HCT116 (cell line): ENCODE measurements around the gene C3orf22. TPM values are rescaled to one million over a fixed set of nuclear protein-coding genes. Genes with fewer than 3 reads are reported as not detected.

Source experiments
- ATAC-seq: fragments of 200-7000 bp; cut with Tn5 transposase; 2 replicates; pipeline ENCODE4 v1.9.1; 2020; ENCODE audit warnings: mild to moderate bottlenecking, moderate library complexity
- BruUV-seq: library from RNA; stranded (reverse); fragments of 400-500 nt; replicated peaks from 2 replicates; lab custom pipeline; 2021; lab: Mats Ljungman, UMichigan
- CTCF ChIA-PET: fragments of 300-600 bp; sonication (Branson Sonifier 250); formaldehyde crosslinking; loops from one replicate; lab custom pipeline; 2021; ENCODE audit warnings: antibody characterized with exemption; lab: Charles Lee
- POLR2A ChIA-PET: fragments of 300-600, 350-600 bp; sonication (Branson Sonifier 250); formaldehyde crosslinking; loops from one replicate; lab custom pipeline; 2021; ENCODE audit warnings: antibody characterized with exemption; lab: Charles Lee
- RAD21 ChIA-PET, 2 experiments: fragments of 300-600 bp; sonication (Branson Sonifier 250); formaldehyde crosslinking; loops; one replicate each; lab custom pipeline; 2023; ENCODE audit warnings: low total read pairs in 2 of 2; ENCODE audit not compliant: uncharacterized antibody in 2 of 2, unreplicated experiment in 2 of 2, low non-redundant PET in 1 of 2; lab: Charles Lee
- DNase-seq: peaks from one replicate; pipeline ENCODE4 v3.0.0-alpha.2; 2010; ENCODE audit warnings: low read depth, low spot score
- H2AFZ ChIP-seq: fragments of 200-600 bp; shearing (Covaris generic), sonication (generic); 2 replicates; pipeline ENCODE4 v1.6.1; 2017; ENCODE audit warnings: low read depth, mixed run types, mixed read lengths, antibody characterized with exemption, low read length; ENCODE audit not compliant: poor library complexity, severe bottlenecking
- H3K27ac ChIP-seq: 2 replicates; pipeline ENCODE4 v1.5.1; 2012; ENCODE audit warnings: low read depth, low read length
- H3K27me3 ChIP-seq: fragments of 200-600 bp; sonication (generic); 2 replicates; pipeline ENCODE4 v1.6.1; 2016; ENCODE audit warnings: mixed run types, low read length, mixed read lengths; ENCODE audit not compliant: insufficient read depth
- H3K36me3 ChIP-seq, 2 experiments: fragments of 200-500 bp in 1 of 2; fragments of 200-600 bp in 1 of 2; sonication (Bioruptor generic) in 1 of 2; sonication (generic) in 1 of 2; 2 replicates each; pipeline versions ENCODE4 v1.5.1 to v1.6.1; 2014 to 2016; ENCODE audit warnings: low read length in 2 of 2, inconsistent platforms in 1 of 2, mixed read lengths in 1 of 2, mixed run types in 1 of 2; ENCODE audit not compliant: insufficient read depth in 2 of 2, control insufficient read depth in 1 of 2
- H3K4me1 ChIP-seq, 2 experiments: fragments of 200-600 bp in 1 of 2; sonication (generic) in 1 of 2; 2 replicates each; pipeline versions ENCODE4 v1.5.1 to v1.6.1; 2012 to 2017; ENCODE audit warnings: low read length in 2 of 2, inconsistent platforms in 1 of 2, mild to moderate bottlenecking in 1 of 2, mixed read lengths in 1 of 2, mixed run types in 1 of 2, moderate library complexity in 1 of 2; ENCODE audit not compliant: insufficient read depth in 2 of 2, control insufficient read depth in 1 of 2
- H3K4me2 ChIP-seq: fragments of 200-600 bp; sonication (generic); 2 replicates; pipeline ENCODE4 v1.6.1; 2017; ENCODE audit warnings: mixed run types, low read length, mixed read lengths
- H3K4me3 ChIP-seq, 2 experiments: fragments of 200-600 bp in 1 of 2; sonication (generic) in 1 of 2; replicated peaks in 1 of 2; 2 replicates each; pipeline ENCODE4 v1.5.1; 2011 to 2016; ENCODE audit warnings: low read length in 2 of 2, control low read depth in 1 of 2, low read depth in 1 of 2, mild to moderate bottlenecking in 1 of 2, mixed read lengths in 1 of 2, mixed run types in 1 of 2
- H3K79me2 ChIP-seq: fragments of 200-600 bp; sonication (generic); 2 replicates; pipeline ENCODE4 v1.6.1; 2017; ENCODE audit warnings: mild to moderate bottlenecking, mixed run types, low read length, moderate library complexity, mixed read lengths; ENCODE audit not compliant: insufficient read depth
- H3K9ac ChIP-seq: fragments of 200-600 bp; sonication (generic); 2 replicates; pipeline ENCODE4 v1.6.1; 2016; ENCODE audit warnings: low read length, mixed read lengths
- H3K9me2 ChIP-seq: fragments of 200-600 bp; sonication (generic), shearing (Covaris generic); 2 replicates; pipeline ENCODE4 v1.6.1; 2017; ENCODE audit warnings: mixed run types, mild to moderate bottlenecking, moderate library complexity; ENCODE audit not compliant: insufficient read depth
- H3K9me3 ChIP-seq, 2 experiments: fragments of 200-500 bp in 1 of 2; fragments of 200-600 bp in 1 of 2; sonication (Bioruptor generic) in 1 of 2; sonication (generic) in 1 of 2; 2 replicates each; pipeline ENCODE4 v1.6.1; 2014 to 2017; ENCODE audit warnings: low read length in 2 of 2, mixed read lengths in 2 of 2, inconsistent platforms in 1 of 2, low read depth in 1 of 2, mild to moderate bottlenecking in 1 of 2, mixed run types in 1 of 2, moderate library complexity in 1 of 2; ENCODE audit not compliant: control insufficient read depth in 1 of 2, insufficient read depth in 1 of 2
- H4K20me1 ChIP-seq: fragments of 200-600 bp; sonication (generic), shearing (Covaris generic); 2 replicates; pipeline ENCODE4 v1.6.1; 2017; ENCODE audit warnings: mixed run types, mild to moderate bottlenecking, moderate library complexity; ENCODE audit not compliant: insufficient read depth
- EGR1 ChIP-seq: IDR thresholded peaks from 2 replicates; pipeline ENCODE4 v1.6.1; 2012; ENCODE audit warnings: low read depth
- ELF1 ChIP-seq: IDR thresholded peaks from 2 replicates; pipeline ENCODE4 v1.6.1; 2012; ENCODE audit warnings: low read depth, borderline replicate concordance
- EZH2 ChIP-seq: fragments of 200-600 bp; sonication (generic); IDR thresholded peaks from 2 replicates; pipeline ENCODE4 v1.6.1; 2017; ENCODE audit warnings: antibody characterized with exemption, mixed run types
- EZH2phosphoT487 ChIP-seq: fragments of 200-600 bp; IDR thresholded peaks from 2 replicates; pipeline ENCODE4 v1.6.1; 2018; ENCODE audit warnings: antibody characterized with exemption, borderline replicate concordance
- FOSL1 ChIP-seq: IDR thresholded peaks from 2 replicates; pipeline ENCODE4 v1.6.1; 2012; ENCODE audit warnings: low read depth
- POLR2A ChIP-seq: IDR thresholded peaks from 2 replicates; pipeline ENCODE4 v1.7.0; 2011; ENCODE audit warnings: borderline replicate concordance; ENCODE audit not compliant: insufficient read depth, insufficient read length; ENCODE audit errors: extremely low read depth
- POLR2AphosphoS5 ChIP-seq: IDR thresholded peaks from 2 replicates; pipeline ENCODE4 v1.6.1; 2011; ENCODE audit warnings: mild to moderate bottlenecking, low read depth, low read length, moderate library complexity
- RAD21 ChIP-seq: IDR thresholded peaks from 2 replicates; pipeline ENCODE4 v1.6.1; 2012; ENCODE audit warnings: low read depth, mild to moderate bottlenecking
- SIN3A ChIP-seq: IDR thresholded peaks from 2 replicates; pipeline ENCODE4 v1.6.1; 2012; ENCODE audit warnings: low read depth
- SP1 ChIP-seq: IDR thresholded peaks from 2 replicates; pipeline ENCODE4 v1.6.1; 2012; ENCODE audit warnings: low read depth
- SRF ChIP-seq: IDR thresholded peaks from 2 replicates; pipeline ENCODE4 v1.6.1; 2012; ENCODE audit warnings: low read depth
- TCF7L2 ChIP-seq: IDR thresholded peaks from 2 replicates; pipeline ENCODE4 v1.7.0; 2011; ENCODE audit warnings: borderline replicate concordance, inconsistent platforms; ENCODE audit not compliant: insufficient read depth, insufficient read length; ENCODE audit errors: extremely low read depth
- ZBTB33 ChIP-seq: IDR thresholded peaks from 2 replicates; pipeline ENCODE4 v1.6.1; 2011; ENCODE audit warnings: mild to moderate bottlenecking, low read length, moderate library complexity; ENCODE audit not compliant: insufficient replicate concordance; ENCODE audit errors: extremely low read depth
- ZFX ChIP-seq: fragments of 450-650 bp; IDR thresholded peaks from 2 replicates; pipeline ENCODE4 v1.6.1; 2017
- ZNF274 ChIP-seq: fragments of 200-500 bp; sonication (Bioruptor generic); IDR thresholded peaks from 2 replicates; pipeline ENCODE4 v1.6.1; 2014; ENCODE audit warnings: mild to moderate bottlenecking, low read depth, low read length, inconsistent platforms
- intact Hi-C: fragments of 100-400 bp; cut with micrococcal nuclease; formaldehyde crosslinking; loops from 2 replicates; pipeline ENCODE4 v1.10.0; 2022
- total RNA-seq: library from RNA; stranded (reverse); gene quantifications from one replicate; pipeline ENCODE4 v1.2.1, GENCODE V29; 2021; ENCODE audit not compliant: unreplicated experiment
- TF ChIP-seq, protein P1 (sequence below), 3 experiments: fragments of 200-600 bp in 1 of 3; sonication (generic) in 1 of 3; IDR thresholded peaks in 2 of 3; conservative IDR thresholded peaks in 1 of 3; 2 replicates each; pipeline ENCODE4 v1.5.1; 2012 to 2017; ENCODE audit warnings: low read depth in 2 of 3, low read length in 2 of 3, antibody characterized with exemption in 1 of 3, borderline replicate concordance in 1 of 3, control low read depth in 1 of 3, mild to moderate bottlenecking in 1 of 3, mixed read lengths in 1 of 3, mixed run types in 1 of 3, moderate library complexity in 1 of 3; ENCODE audit not compliant: insufficient read depth in 1 of 3
- TF ChIP-seq, protein P2 (sequence below): IDR thresholded peaks from 2 replicates; pipeline ENCODE4 v1.6.1; 2012

C3orf22 gene
- total RNA-seq, 1 experiment from 2014 or later: not detected

GRCh38 chr3:126517291-126517951 lies 41.3 kb downstream of the C3orf22 start, which contains the start of gene UROC1:
TSS of gene UROC1 (minus strand) at chr3:126517773. CDS start at chr3:126517719, 54 bp downstream.
- Histone ChIP-seq H3K27me3 (no peaks in the 10 kb centered on the region), H3K4me1 (no peaks in the 10 kb centered on the region; a peak in 1 of 4 replicates), H4K20me1 (no peaks in the 10 kb centered on the region), H3K36me3 (no peaks in the 10 kb centered on the region), H3K9me3 (no peaks in the 10 kb centered on the region), H3K4me3 (no peak within 1 kb of the TSS), H3K27ac (no peak within 1 kb of the TSS), H2AFZ (no peak within 1 kb of the TSS), H3K9ac (no peak within 1 kb of the TSS), H3K9me2 (no peaks in the 10 kb centered on the region), H3K79me2 (no peaks in the 10 kb centered on the region), H3K4me2 (no peak within 1 kb of the TSS)
- POLR2A ChIA-PET: no interaction called here
- no peak for TF ChIP-seq ELF1
- no peak for TF ChIP-seq ZNF274
- TF ChIP-seq SP1: no peak
- no peak for TF ChIP-seq RAD21
- TF ChIP-seq SIN3A: no peak
- TF ChIP-seq SRF: no peak
- DNase-seq (no peak), ATAC-seq (no peak)
- CTCF ChIA-PET: no interaction called here
- intact Hi-C loops: no loop called here
- no TSS peak for BruUV-seq
- RAD21 ChIA-PET: no interaction called here

DNA sequence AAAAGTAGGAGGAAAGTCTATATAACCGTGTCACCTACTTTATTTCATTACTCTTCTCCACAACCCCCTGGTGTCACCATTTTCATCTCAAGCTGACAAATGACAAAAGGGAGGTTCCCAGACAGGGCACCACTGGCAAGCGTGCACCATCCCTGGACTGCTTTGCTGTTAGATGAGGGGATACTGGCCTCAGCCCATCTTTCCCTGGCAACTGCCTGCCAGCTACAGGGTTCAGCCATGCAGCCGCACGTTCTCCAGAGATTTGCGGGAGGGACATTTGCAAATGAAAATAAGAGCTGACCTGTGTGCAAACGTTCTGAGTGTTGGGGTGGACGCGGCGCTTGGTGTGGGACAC lies 41.8 kb downstream of the C3orf22 start:
- Histone ChIP-seq H2AFZ (no peak overlapping the region), H3K27ac (no peak overlapping the region)
- no TSS peak for BruUV-seq
- ATAC-seq: no peak
- RAD21 ChIA-PET: no interaction called here
- POLR2A ChIA-PET: no interaction called here
- intact Hi-C loops: no loop called here
- TF ChIP-seq POLR2AphosphoS5 (no peak), POLR2A (no peak), ELF1 (no peak), ZFX (no peak), TCF7L2 (no peak), EGR1 (no peak), SRF (no peak), ZBTB33 (no peak), SP1 (no peak), EZH2phosphoT487 (no peak), RAD21 (no peak), FOSL1 (no peak), EZH2 (no peak)
- TF ChIP-seq, protein P1, sequence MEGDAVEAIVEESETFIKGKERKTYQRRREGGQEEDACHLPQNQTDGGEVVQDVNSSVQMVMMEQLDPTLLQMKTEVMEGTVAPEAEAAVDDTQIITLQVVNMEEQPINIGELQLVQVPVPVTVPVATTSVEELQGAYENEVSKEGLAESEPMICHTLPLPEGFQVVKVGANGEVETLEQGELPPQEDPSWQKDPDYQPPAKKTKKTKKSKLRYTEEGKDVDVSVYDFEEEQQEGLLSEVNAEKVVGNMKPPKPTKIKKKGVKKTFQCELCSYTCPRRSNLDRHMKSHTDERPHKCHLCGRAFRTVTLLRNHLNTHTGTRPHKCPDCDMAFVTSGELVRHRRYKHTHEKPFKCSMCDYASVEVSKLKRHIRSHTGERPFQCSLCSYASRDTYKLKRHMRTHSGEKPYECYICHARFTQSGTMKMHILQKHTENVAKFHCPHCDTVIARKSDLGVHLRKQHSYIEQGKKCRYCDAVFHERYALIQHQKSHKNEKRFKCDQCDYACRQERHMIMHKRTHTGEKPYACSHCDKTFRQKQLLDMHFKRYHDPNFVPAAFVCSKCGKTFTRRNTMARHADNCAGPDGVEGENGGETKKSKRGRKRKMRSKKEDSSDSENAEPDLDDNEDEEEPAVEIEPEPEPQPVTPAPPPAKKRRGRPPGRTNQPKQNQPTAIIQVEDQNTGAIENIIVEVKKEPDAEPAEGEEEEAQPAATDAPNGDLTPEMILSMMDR (IDR thresholded peaks at IDR 0.05 in 2 of 3, conservative IDR thresholded peaks at IDR 0.05 in 1 of 3; ENCODE audit: borderline replicate concordance in 1 of 3, insufficient read depth in 1 of 3, low read depth in 2 of 3, low read length in 2 of 3): no peak
- TF ChIP-seq, protein P2, sequence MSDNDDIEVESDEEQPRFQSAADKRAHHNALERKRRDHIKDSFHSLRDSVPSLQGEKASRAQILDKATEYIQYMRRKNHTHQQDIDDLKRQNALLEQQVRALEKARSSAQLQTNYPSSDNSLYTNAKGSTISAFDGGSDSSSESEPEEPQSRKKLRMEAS: no peak
- TF ChIP-seq, all 23 proteins: peak for 0
- no peak for DNase-seq
- CTCF ChIA-PET: no interaction called here
- no peak overlapping the region for H3K4me3 ChIP-seq
- H3K9me3 ChIP-seq: no peaks in the 10 kb centered on the region
- no peaks in the 10 kb centered on the region; a peak in 1 of 4 replicates for H3K4me1 ChIP-seq
- H4K20me1 ChIP-seq: no peaks in the 10 kb centered on the region
- H3K4me2 ChIP-seq: no peak overlapping the region
- H3K79me2 ChIP-seq: no peaks in the 10 kb centered on the region
- no peaks in the 10 kb centered on the region for H3K27me3 ChIP-seq
- H3K9me2 ChIP-seq: no peaks in the 10 kb centered on the region
- no peaks in the 10 kb centered on the region for H3K36me3 ChIP-seq
- H3K9ac ChIP-seq: no peak overlapping the region
